Activated T-helper 1 cell treated with anti-CD3 and anti-CD28 coated beads, Interleukin-12 subunit alpha, Interleukin-12 subunit beta, Interleukin-2, Interleukin-4 antibody, amounts not matched to agents 30 ng/mL and 10 ng/mL and 1 ng/mL, durations not matched to agents 14 hours and 24 hours and 36 hours (primary cell): ENCODE measurements around the gene CLINT1. TPM values are rescaled to one million over a fixed set of nuclear protein-coding genes. Genes with fewer than 3 reads are reported as not detected.
"Not testable (repeated sequence)": the region's sequence is repeated elsewhere in the genome, so short reads cannot be mapped to it uniquely, and the experiment has no call there.

Experiments
- DNase-seq: peaks from one replicate; pipeline ENCODE4 v3.0.0; 2021; ENCODE audit warnings: low spot score
- H3K27ac Mint-ChIP-seq: one replicate; pipeline ENCODE4 v1.8.0; 2021; ENCODE audit warnings: mild to moderate bottlenecking, mixed read lengths
- H3K27me3 Mint-ChIP-seq: one replicate; pipeline ENCODE4 v1.8.0; 2022; ENCODE audit warnings: mild to moderate bottlenecking, moderate library complexity, mixed read lengths; ENCODE audit not compliant: insufficient read depth
- H3K36me3 Mint-ChIP-seq: one replicate; pipeline ENCODE4 v1.8.0; 2021; ENCODE audit warnings: low read depth, mixed read lengths
- H3K4me1 Mint-ChIP-seq: one replicate; pipeline ENCODE4 v1.8.0; 2021; ENCODE audit warnings: low read depth, mixed read lengths
- H3K4me3 Mint-ChIP-seq: one replicate; pipeline ENCODE4 v1.8.0; 2021; ENCODE audit warnings: mild to moderate bottlenecking, moderate library complexity, mixed read lengths
- H3K9me3 Mint-ChIP-seq: one replicate; pipeline ENCODE4 v1.8.0; 2021; ENCODE audit warnings: mixed read lengths
- intact Hi-C: fragments of 100-400 bp; cut with micrococcal nuclease; formaldehyde crosslinking; loops from one replicate; pipeline ENCODE4 v1.15.1; 2024
- total RNA-seq: library from RNA; stranded (reverse); gene quantifications from 2 replicates; pipeline ENCODE4 v1.2.3, GENCODE V29; 2022

CLINT1 gene
- total RNA-seq, 1 donor from 2014 or later, result 90.5 TPM

DNA sequence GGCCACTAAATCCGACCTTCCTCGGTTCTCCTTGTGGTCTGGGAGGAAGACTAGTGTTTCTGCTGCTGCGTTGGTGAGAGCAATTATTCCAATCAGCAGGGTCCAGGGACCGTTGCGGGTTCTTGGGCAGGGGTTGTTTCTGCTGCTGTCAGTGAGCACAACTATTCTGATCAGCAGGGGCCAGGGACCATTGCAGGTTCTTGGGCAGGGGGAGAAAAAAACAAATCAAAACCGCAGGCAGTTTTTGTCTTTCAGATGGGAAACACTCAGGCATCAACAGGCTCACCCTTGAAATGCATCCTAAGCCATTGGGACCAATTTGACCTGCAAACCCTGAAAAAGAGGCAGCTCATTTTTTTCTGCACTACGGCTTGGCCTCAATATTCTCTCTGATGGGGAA is 22.6 kb upstream of the CLINT1 start:
- H3K4me3 Mint-ChIP-seq, H3K9me3 Mint-ChIP-seq, intact Hi-C loops, H3K36me3 Mint-ChIP-seq, DNase-seq, H3K27ac Mint-ChIP-seq, H3K27me3 Mint-ChIP-seq, H3K4me1 Mint-ChIP-seq: not testable (repeated sequence)

DNA sequence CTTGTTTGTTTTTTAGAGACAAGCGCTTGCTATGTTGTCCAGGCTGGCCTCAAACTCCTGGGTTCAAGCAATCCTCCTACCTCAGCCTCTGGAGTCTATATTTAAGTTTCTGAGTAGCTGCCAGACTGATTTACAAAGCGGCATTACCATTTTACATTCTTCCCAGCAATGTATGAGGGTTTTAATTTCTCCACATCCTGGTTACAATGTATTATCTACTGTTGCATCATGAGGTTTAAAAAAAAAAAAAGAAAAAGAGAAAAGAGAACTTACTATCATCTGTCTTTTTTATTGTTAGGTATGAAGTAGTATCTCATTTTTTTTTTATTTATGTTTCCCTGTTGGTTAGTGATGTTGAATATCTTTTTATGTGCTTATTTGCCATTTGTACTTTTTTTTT is 18.9 kb upstream of the CLINT1 start:
- no peak for DNase-seq
- Mint-ChIP-seq H3K27ac (no peak overlapping the region), H3K4me1 (no peaks in the 10 kb centered on the region), H3K27me3 (no peaks in the 10 kb centered on the region), H3K4me3 (no peak overlapping the region), H3K9me3 (no peaks in the 10 kb centered on the region), H3K36me3 (no peaks in the 10 kb centered on the region)
- intact Hi-C loops, result no loop called here

DNA sequence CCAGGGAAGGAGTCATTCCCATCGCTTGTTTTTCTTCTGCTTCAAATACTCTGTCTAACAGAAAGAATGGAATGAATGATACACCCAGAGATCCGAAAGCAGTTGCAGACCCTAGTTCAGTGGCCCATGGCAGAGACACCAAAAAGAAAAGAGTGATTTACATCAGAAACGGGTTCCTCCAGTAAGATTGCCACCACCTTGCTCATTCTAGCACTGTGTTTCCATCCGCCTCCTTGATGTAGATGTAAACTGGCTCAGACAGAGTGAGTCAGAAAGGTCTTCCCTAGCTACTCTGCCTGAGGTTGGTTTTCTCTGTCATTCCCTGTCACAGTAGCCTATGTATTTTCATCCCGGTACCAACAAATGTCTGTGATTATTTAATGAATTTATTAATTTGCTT is 15.9 kb upstream of the CLINT1 start:
- Mint-ChIP-seq H3K4me3 (no peak overlapping the region), H3K4me1 (peaks cover 12% of the 10 kb centered on the region), H3K27me3 (no peaks in the 10 kb centered on the region), H3K27ac (no peak overlapping the region), H3K9me3 (no peaks in the 10 kb centered on the region), H3K36me3 (no peaks in the 10 kb centered on the region)
- intact Hi-C loops, result no loop called here
- DNase-seq, result no peak

DNA sequence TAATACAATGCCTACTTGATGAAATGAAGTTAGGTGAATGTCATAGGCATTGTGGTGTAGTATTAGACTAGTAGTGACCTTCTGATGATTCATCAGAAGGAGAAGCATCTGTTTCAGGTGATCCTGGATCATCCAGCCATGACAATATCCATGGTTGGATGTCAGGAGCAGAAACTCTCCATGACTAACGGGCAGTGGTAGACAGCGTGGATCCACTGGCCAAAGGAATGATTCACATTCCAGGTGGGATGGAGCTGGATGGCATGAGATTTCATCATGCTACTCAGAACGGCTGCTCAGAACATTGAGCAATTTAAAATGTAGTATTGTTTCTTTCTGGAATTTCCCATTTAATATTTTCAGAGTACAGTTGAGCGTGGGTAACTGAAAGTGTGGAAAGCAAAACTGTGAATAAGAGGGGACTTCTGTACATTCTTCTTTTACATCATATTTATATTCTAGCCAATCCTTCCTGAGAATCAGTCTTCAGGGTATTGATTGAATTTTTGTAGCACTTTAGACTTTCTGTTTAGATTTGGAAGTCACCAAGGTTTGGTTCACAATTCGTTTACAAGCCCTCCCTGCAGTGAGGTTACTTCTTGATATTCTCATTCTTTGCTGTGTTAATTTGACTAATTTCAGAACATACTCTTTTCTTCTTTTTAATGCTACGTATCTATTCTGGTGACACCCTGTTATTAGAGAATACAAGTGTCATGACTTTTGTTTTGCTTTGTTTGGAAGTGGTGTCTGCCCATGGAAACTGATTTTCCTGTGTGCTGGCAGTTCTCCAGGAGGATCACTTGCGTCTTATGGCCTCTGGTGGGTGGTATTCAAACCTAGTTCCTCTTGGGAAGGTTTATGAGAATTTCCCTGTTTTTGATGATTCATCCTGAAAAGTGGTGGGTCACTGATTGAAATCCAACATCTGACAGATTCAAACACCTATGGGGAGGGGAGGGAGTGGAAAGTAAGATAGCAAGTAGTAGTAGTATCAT is 12.2 kb upstream of the CLINT1 start:
- Mint-ChIP-seq H3K4me3 (no peak overlapping the region), H3K36me3 (no peaks in the 10 kb centered on the region), H3K4me1 (peaks cover 12% of the 10 kb centered on the region), H3K27me3 (no peaks in the 10 kb centered on the region), H3K9me3 (no peaks in the 10 kb centered on the region), H3K27ac (peak overlapping the region; percentile 64)
- DNase-seq, result no peak
- intact Hi-C loops, result loop anchor here (1.0 kb wide), 1 partner anchor 13 kb away; no protein-coding TSS in a partner anchor

DNA sequence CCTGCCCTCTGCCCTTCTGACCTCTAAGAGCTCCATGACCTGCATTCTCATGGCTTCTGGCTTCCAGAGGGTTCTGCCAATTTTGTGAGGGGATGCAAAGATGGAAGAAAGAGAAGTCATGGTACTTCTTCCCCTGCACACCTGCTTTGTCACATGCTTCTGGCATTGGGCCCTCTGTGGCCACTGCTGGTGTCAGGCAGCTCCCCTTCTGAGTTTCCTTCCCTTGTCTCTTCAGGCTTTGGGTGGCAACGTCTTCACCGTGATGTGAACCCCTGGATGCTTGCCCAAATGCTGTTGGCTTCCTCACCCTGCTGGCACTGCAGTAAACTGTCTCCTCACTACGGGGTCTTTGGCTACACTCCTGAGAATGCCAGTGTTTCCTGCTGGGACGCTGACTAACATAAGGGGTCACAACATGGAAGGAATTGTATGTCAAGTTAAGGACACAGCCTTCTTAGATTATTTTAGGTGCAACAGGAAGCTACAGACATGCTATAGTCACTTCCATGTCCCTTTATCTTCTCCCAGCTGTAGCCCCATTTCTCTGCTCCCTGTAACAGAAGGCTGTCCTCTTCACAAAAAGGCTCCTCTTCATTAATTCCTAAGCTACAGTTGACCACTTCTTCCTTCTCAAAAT is 8.9 kb upstream of the CLINT1 start:
- intact Hi-C loops, result no loop called here
- Mint-ChIP-seq H3K4me1 (peaks cover 12% of the 10 kb centered on the region), H3K36me3 (no peaks in the 10 kb centered on the region), H3K27me3 (no peaks in the 10 kb centered on the region), H3K9me3 (no peaks in the 10 kb centered on the region), H3K4me3 (no peak overlapping the region), H3K27ac (no peak overlapping the region)
- no peak for DNase-seq

DNA sequence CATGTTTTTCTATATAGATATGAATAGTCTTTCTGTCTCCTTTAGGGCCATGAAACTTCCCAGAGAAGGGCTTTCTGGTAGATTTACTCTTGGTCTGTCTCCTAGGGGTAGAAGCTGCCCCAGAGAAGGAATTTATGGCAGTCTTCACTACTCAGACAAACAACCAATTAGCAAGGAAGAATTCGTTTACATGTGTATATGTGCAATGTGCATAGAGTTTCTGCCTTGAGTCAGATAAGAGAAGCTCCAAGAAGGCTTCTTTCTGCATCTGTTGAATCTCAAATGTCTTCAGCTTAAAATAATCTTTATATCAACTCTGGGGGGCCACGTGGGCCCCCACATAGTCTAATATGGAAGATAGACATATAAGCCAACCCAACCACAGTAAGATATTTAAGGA is 7.6 kb upstream of the CLINT1 start:
- no peak overlapping the region for H3K4me3 Mint-ChIP-seq
- DNase-seq, result no peak
- intact Hi-C loops, result no loop called here

DNA sequence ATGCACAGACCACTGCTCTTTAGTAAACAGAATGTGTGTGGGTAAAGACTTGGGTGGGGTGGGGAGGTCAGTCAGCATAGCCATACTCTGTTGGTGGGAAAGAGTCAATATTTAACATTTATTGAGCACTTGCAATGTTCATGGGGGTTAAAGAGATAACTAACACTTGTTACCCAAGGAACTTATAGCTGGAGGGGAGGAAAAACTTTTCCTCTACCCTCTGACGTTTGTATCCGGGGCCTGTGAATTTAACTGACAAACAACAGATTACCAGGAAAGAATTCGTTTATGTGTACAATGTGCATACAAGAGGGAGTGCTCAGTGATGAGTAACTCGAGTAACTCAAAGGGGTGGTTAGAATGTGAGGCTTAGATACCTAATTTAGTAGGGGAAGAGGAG is 6.8 kb upstream of the CLINT1 start:
- H3K4me1 Mint-ChIP-seq, result peaks cover 17% of the 10 kb centered on the region
- H3K27ac Mint-ChIP-seq, result no peak overlapping the region
- H3K4me3 Mint-ChIP-seq, result no peak overlapping the region
- H3K36me3 Mint-ChIP-seq, result no peaks in the 10 kb centered on the region
- no peaks in the 10 kb centered on the region for H3K9me3 Mint-ChIP-seq
- H3K27me3 Mint-ChIP-seq, result no peaks in the 10 kb centered on the region
- intact Hi-C loops, result no loop called here
- DNase-seq, result no peak

More for the DNA sequence above, 7.6 kb upstream of the CLINT1 start:
- H3K9me3 Mint-ChIP-seq, result no peaks in the 10 kb centered on the region
- H3K4me1 Mint-ChIP-seq, result peaks cover 17% of the 10 kb centered on the region
- no peak overlapping the region for H3K27ac Mint-ChIP-seq
- no peaks in the 10 kb centered on the region for H3K36me3 Mint-ChIP-seq
- H3K27me3 Mint-ChIP-seq, result no peaks in the 10 kb centered on the region

DNA sequence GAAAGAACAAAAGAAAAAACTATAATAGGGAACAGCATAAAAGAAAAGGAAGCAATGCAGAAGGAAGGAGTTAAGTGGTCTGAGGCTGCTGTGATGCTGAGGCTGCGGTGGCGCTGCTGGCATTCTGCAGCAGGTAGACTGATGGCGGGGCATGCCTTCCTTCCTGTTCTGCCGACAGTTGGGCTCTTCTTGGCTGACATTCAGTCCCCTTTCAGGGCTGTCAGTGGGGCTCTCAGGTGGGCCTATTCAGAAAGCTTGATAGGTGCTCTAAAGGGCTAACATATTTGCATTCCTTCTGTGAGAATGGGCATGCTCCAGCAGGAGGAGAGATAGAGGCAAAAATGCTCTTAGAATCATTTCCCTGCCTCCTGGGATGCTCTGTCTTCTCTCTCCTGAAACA is 5.1 kb upstream of the CLINT1 start:
- H3K27me3 Mint-ChIP-seq, result no peaks in the 10 kb centered on the region
- intact Hi-C loops, result no loop called here
- H3K9me3 Mint-ChIP-seq, result no peaks in the 10 kb centered on the region
- DNase-seq, result no peak
- H3K36me3 Mint-ChIP-seq, result no peaks in the 10 kb centered on the region
- H3K4me1 Mint-ChIP-seq, result peaks cover 29% of the 10 kb centered on the region
- H3K27ac Mint-ChIP-seq, result no peak overlapping the region
- H3K4me3 Mint-ChIP-seq, result no peak overlapping the region

DNA sequence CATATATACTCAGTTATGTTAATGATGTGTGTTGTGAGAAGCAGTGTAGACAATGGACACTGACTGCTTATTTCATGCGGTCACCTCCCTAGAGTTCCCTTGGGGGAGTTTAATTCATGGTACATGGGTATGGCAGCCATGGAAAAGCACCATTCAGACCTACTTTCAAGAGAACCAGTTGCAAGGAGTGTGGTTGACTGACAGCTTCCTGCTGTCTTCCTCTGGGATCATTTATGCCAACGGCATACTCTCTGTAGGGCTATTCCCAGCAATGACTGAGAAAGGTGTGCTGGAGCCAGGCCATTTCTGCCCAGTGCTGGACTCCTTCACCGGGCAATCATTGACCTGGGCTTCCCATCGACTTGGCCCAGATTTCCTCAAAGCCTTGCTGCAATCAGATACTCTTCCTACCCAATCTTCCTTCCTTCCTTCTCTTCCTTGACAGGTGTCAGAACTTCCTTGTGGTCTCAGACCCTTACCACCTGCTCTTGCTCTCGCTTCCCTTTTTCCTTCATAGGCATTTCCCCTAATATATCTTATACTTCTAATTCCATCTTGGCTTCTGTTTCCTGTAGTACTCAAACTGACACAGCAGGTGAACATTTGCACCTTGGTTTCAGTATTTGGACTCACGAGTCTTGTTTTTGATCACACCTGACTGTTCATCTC is 3.4 kb upstream of the CLINT1 start:
- intact Hi-C loops, result no loop called here
- no peak overlapping the region for H3K27ac Mint-ChIP-seq

DNA sequence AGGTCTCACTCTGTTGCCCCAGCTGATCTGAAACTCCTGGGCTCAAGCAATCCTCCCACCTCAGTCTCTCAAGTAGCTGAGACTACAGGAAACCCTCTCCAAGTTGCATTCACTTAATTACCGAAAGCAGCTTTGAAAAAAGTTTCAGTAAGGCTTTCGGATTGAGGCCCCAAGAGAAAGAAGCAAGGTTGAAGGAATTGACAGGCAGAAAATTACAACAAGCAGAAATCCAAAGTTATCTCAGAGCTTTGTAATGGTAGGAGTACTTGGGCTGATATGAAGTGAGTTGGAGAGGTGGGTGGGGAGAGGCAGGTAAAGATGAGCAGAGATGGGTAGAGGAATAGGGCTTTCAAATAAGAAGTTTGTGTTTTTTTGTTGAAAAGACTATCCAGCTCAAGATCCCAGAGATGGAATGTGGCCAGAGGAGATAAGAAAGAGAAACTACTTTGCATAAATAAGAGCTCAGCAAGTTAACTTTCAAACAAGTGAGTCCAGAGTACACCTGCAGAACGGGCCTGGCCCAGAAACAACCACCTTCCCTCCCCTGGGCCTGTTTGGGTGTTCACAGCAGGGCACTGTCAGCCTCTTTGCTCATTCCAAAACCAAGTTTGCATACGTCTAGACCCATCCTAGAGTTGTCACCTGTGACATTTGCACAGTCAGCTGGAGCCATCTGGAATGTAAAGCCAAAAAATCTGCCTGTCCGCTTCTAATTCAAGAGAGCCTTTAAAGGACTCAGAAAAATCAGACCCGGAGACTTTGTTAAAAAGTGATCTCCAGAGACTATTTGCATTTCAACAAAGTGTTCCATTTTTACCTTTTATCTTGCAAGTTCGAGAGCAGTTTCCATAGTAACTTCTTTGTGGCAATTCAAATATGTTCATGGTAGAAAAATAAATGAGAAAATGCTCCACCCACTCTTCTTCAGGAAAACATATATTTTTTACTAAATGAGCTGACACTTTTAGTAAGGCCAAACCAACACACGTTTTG is 2.2 kb upstream of the CLINT1 start:
- Mint-ChIP-seq H3K27me3 (no peaks in the 10 kb centered on the region), H3K9me3 (no peaks in the 10 kb centered on the region), H3K27ac (peak overlapping the region; percentile 82), H3K4me3 (peak overlapping the region; percentile 55), H3K36me3 (peaks cover 5% of the 10 kb centered on the region), H3K4me1 (peaks cover 52% of the 10 kb centered on the region)
- peak; percentile 5 for DNase-seq
- intact Hi-C loops, result loop anchor here (2.0 kb wide), 2 partner anchors 32 to 396 kb away; no protein-coding TSS in a partner anchor

More for the DNA sequence above, 3.4 kb upstream of the CLINT1 start:
- no peaks in the 10 kb centered on the region for H3K9me3 Mint-ChIP-seq
- H3K4me3 Mint-ChIP-seq, result peak overlapping the region; percentile 2
- no peaks in the 10 kb centered on the region for H3K27me3 Mint-ChIP-seq
- H3K36me3 Mint-ChIP-seq, result peaks cover 2% of the 10 kb centered on the region
- peaks cover 41% of the 10 kb centered on the region for H3K4me1 Mint-ChIP-seq
- no peak for DNase-seq

DNA sequence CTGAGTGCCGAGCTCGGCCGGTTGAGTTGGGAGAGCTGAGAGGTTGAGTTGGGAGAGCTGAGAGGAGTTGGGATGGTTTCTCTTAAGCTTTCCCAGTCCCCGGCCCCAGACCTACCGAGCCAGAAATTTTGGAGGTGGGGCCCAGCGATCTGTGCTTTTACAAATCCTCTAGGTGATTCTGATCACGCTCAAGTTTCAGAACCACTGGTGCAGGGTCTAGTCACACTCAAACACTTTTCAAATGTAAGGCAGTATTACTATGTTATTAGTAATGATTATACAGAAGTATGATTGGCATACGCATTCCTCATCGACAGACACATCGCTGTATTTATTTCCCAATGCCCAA is 256 bp upstream of the CLINT1 start:
- intact Hi-C loops, result loop anchor here (1.0 to 5.0 kb wide), 11 partner anchors 116 to 1598 kb away; partner anchors contain the start of genes LSM11 and THG1L
- peaks cover 66% of the 10 kb centered on the region for H3K4me1 Mint-ChIP-seq

More for the DNA sequence above, 256 bp upstream of the CLINT1 start:
- Mint-ChIP-seq H3K27ac (peak overlapping the region; percentile 92), H3K9me3 (no peaks in the 10 kb centered on the region), H3K27me3 (no peaks in the 10 kb centered on the region), H3K36me3 (peaks cover 12% of the 10 kb centered on the region), H3K4me3 (peak overlapping the region; percentile 90)
- DNase-seq, result no peak
